Body of pancreas (tissue), 4 donors: Measurements from ENCODE around the gene STYXL2. TPM values are rescaled to one million over a fixed set of nuclear protein-coding genes. Genes with fewer than 3 reads are reported as not detected.

Source experiments
- ATAC-seq: fragments of 150-250 bp; one replicate; pipeline ENCODE4 v1.9.1; 2016
- DNase-seq, 4 donors: peaks; one replicate each; pipeline ENCODE4 v3.0.0-alpha.2; 2019
- H3K27ac ChIP-seq, 4 donors: fragments of 200-600 bp; sonication (generic); 1 replicate in 3 of 4; 2 replicates in 1 of 4; pipeline versions ENCODE4 v1.5.1 to v1.6.1; 2016 to 2019; ENCODE audit warnings: mild to moderate bottlenecking in 1 of 4, mixed read lengths in 1 of 4, moderate library complexity in 1 of 4
- H3K27me3 ChIP-seq, 2 donors: fragments of 200-600 bp; sonication (generic); one replicate each; pipeline ENCODE4 v1.6.0; 2016; ENCODE audit warnings: mild to moderate bottlenecking in 1 of 2
- H3K36me3 ChIP-seq, 2 donors: fragments of 200-600 bp; sonication (generic); replicated peaks in 1 of 2; 2 replicates each; pipeline ENCODE4 v1.5.1; 2016; ENCODE audit warnings: low read depth in 2 of 2; ENCODE audit not compliant: insufficient read depth in 1 of 2
- H3K4me1 ChIP-seq: fragments of 200-600 bp; sonication (generic); one replicate; pipeline ENCODE4 v1.6.0; 2016
- H3K4me3 ChIP-seq, 2 donors: fragments of 200-600 bp; sonication (generic); 1 replicate in 1 of 2; 2 replicates in 1 of 2; pipeline ENCODE4 v1.5.1; 2016 to 2019
- H3K9me3 ChIP-seq, 3 donors: fragments of 200-600 bp; sonication (generic); 1 replicate in 2 of 3; 2 replicates in 1 of 3; pipeline ENCODE4 v1.5.1; 2016
- POLR2A ChIP-seq, 3 donors: fragments of 450-650 bp; IDR thresholded peaks; one replicate each; pipeline ENCODE4 v1.6.1; 2016; ENCODE audit warnings: antibody characterized with exemption in 3 of 3, mild to moderate bottlenecking in 2 of 3
- WGBS, 2 donors: methylation state at CpG; one replicate each; pipeline ENCODE4 v1.1.5; 2017; 5-methylcytosine and 5-hydroxymethylcytosine counted together
- intact Hi-C: fragments of 100-400 bp; cut with DNase I; formaldehyde crosslinking; loops from one replicate; pipeline ENCODE4 v1.15.1; 2023
- total RNA-seq, 2 donors: library from RNA; depleted of rRNA; stranded (reverse); fragments of >200 nt; gene quantifications; one replicate each; pipeline ENCODE4 v1.1.0, GENCODE V29; 2016
- TF ChIP-seq, protein P1 (sequence below), 7 experiments: fragments of 450-650 bp in 4 of 7; fragments of 200-600 bp in 3 of 7; sonication (generic) in 3 of 7; IDR thresholded peaks; one replicate each; pipeline ENCODE4 v1.5.1; 2016 to 2019; ENCODE audit warnings: antibody characterized with exemption in 7 of 7

Gene STYXL2
- total RNA-seq, 2 donors from 2014 or later: not detected

DNA sequence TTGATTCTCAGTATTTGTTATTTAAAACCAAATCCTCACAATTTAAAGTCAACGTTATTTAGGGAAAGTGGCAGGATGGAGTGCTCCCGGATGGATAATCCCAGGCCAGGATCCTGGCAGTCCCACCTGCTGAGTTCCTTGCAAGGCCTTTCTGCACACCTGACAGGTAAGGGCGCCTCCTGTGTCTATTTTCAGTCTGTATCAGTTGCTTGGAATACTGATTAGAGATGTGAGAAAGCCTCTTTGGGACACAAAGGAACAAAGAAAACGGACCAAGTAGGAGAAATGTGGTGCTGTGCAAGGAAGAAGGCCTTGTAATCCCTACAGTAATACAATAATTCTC is 12.2 kb downstream of the STYXL2 start:
- WGBS, 2 donors: 62 to 67% methylated on average over 4 of the region's 4 CpGs
- no peaks in the 10 kb centered on the region for H3K4me1 ChIP-seq
- intact Hi-C loops: no loop called here
- H3K9me3 ChIP-seq: no peaks in the 10 kb centered on the region
- H3K27ac ChIP-seq: no peak overlapping the region
- H3K4me3 ChIP-seq: no peak overlapping the region
- DNase-seq: no peak
- H3K27me3 ChIP-seq: no peaks in the 10 kb centered on the region
- no peaks in the 10 kb centered on the region for H3K36me3 ChIP-seq
- no peak for ATAC-seq
- no peak for TF ChIP-seq POLR2A (IDR thresholded peaks at IDR 0.05)
- TF ChIP-seq, protein P1, sequence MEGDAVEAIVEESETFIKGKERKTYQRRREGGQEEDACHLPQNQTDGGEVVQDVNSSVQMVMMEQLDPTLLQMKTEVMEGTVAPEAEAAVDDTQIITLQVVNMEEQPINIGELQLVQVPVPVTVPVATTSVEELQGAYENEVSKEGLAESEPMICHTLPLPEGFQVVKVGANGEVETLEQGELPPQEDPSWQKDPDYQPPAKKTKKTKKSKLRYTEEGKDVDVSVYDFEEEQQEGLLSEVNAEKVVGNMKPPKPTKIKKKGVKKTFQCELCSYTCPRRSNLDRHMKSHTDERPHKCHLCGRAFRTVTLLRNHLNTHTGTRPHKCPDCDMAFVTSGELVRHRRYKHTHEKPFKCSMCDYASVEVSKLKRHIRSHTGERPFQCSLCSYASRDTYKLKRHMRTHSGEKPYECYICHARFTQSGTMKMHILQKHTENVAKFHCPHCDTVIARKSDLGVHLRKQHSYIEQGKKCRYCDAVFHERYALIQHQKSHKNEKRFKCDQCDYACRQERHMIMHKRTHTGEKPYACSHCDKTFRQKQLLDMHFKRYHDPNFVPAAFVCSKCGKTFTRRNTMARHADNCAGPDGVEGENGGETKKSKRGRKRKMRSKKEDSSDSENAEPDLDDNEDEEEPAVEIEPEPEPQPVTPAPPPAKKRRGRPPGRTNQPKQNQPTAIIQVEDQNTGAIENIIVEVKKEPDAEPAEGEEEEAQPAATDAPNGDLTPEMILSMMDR (IDR thresholded peaks at IDR 0.05): no peak

DNA sequence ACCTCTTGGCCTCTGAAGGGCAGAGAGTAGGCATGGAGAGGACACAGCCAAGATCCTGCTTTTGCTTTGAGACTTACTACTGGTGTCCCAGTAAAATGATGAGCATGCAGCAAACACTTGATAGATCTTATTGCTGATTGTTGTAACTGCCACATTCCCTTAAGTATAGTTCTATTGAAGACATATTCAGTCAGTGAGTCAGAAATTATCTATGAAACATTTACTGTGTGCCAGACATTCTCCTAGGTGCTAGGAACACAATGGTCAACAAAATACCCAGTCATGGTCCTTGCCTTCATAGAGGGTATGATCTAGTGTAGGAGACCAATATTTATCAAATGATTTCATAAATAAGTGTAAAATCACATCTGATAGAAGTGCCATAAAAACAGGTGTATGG is 13.6 kb downstream of the STYXL2 start:
- intact Hi-C loops: no loop called here
- Histone ChIP-seq H3K27ac (no peak overlapping the region), H3K36me3 (no peaks in the 10 kb centered on the region), H3K9me3 (no peaks in the 10 kb centered on the region), H3K27me3 (no peaks in the 10 kb centered on the region), H3K4me3 (no peak overlapping the region), H3K4me1 (no peaks in the 10 kb centered on the region)
- DNase-seq (no peak), ATAC-seq (no peak)
- no peak for TF ChIP-seq POLR2A (IDR thresholded peaks at IDR 0.05)
- TF ChIP-seq, protein P1 (IDR thresholded peaks at IDR 0.05): no peak

DNA sequence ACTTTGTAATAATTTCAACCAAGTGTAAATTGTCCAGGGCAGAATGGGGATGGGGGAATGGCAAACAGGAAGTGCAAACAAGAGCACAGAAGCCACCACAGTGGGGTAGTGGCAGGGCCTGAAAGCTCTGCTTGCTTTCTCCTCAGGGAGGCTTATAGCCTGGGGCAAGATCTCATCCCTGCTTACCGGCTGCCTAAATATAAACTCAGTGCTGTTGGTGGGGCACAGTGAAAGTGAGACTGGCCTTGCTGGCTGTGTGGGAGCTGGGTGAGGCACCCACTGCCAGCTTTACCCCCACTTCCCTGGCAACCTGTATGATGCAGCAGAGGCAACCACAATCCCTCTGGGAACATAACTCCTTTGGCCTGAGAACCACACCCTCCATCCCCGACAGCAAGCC is 15.2 kb downstream of the STYXL2 start:
- H3K4me3 ChIP-seq: no peak overlapping the region
- 54 to 60% methylated on average over 2 of the region's 2 CpGs for WGBS, 2 donors
- no peak for TF ChIP-seq POLR2A (IDR thresholded peaks at IDR 0.05)
- TF ChIP-seq, protein P1 (IDR thresholded peaks at IDR 0.05): no peak
- ATAC-seq (no peak), DNase-seq (no peak)
- no peaks in the 10 kb centered on the region for H3K36me3 ChIP-seq
- no peaks in the 10 kb centered on the region for H3K27me3 ChIP-seq
- H3K4me1 ChIP-seq: no peaks in the 10 kb centered on the region
- no peaks in the 10 kb centered on the region for H3K9me3 ChIP-seq
- intact Hi-C loops: no loop called here
- H3K27ac ChIP-seq: no peak overlapping the region

DNA sequence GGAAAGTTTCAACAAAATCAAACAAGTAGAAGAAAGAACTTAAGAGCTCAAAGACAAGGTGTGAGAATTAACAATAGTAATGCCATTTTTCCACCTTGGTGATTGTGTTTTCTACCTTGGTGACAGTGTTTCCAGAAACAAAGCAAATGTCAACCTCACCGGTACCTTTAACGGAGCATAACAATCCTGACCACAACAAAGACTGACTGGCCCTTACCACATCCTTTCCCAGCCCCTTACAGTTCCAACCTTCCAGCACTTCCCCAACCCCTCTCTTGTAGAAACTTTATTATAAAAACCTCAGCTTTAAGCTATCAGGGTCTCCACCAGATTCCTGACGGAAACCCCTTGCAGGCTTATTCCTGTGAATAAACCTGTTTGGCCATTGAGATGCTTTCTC is 16.7 kb downstream of the STYXL2 start:
- Histone ChIP-seq H3K4me1 (no peaks in the 10 kb centered on the region), H3K27me3 (no peaks in the 10 kb centered on the region), H3K27ac (no peak overlapping the region), H3K9me3 (no peaks in the 10 kb centered on the region), H3K36me3 (no peaks in the 10 kb centered on the region), H3K4me3 (no peak overlapping the region)
- TF ChIP-seq, protein P1 (IDR thresholded peaks at IDR 0.05): no peak
- TF ChIP-seq POLR2A (IDR thresholded peaks at IDR 0.05): no peak
- intact Hi-C loops: no loop called here
- DNase-seq: no peak
- no peak for ATAC-seq
- 56 to 76% methylated on average over 3 of the region's 3 CpGs for WGBS, 2 donors

DNA sequence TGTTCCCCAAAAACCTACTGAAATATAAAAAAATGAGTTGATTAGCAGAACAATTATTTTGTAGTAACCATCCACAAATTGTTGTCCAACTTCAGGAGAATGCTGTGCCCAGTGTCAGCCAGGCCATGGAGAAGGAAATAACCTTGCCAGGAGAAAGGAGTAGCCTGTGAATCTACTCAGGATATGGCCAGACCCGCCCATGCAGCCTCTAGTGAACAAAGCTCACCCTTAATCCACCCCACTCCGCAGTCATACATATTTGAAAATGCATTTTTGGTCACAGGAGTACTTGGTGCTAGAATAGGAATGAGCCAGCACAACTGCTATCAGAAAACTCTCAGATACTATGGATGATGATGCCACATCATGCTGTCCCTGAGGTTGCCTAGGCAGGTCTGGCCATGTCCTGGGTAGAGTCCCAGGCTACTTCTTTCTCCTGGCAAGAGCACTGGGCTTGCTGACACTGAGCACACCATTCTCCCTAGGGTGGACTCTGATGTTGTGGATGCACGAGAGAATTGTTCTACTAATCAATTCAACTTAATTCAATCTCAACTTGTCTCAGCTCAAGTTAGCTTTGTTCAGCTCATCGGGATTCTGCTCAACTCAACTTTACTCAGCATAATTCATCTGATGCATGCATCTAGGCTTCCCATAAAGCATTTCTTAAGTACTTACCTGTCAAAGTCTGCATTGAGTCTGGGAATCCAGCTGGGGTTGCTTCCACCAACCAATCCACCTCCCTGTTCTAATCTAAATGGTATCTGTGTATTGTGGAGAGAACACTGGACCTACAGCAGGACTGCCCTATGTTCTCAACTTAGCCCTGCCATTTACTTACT is 18.2 kb downstream of the STYXL2 start:
- intact Hi-C loops: no loop called here
- no peak for ATAC-seq
- 59 to 62% methylated on average over 4 of the region's 4 CpGs for WGBS, 2 donors

More for the DNA sequence above, 18.2 kb downstream of the STYXL2 start:
- Histone ChIP-seq H3K36me3 (no peaks in the 10 kb centered on the region), H3K9me3 (no peaks in the 10 kb centered on the region), H3K4me1 (no peaks in the 10 kb centered on the region), H3K4me3 (no peak overlapping the region), H3K27ac (no peak overlapping the region), H3K27me3 (no peaks in the 10 kb centered on the region)
- TF ChIP-seq POLR2A (IDR thresholded peaks at IDR 0.05): no peak
- TF ChIP-seq, protein P1 (IDR thresholded peaks at IDR 0.05): no peak
- no peak for DNase-seq
